ENCODE measurements around the gene WDSUB1.
A peak's percentile ranks its signal among the peaks of the same experiment; 100 is the strongest.

- TF ChIP-seq POLR2AphosphoS5 (IDR thresholded peaks at IDR 0.05; ENCODE audit: low read depth), result peak; percentile 84
- TF ChIP-seq CTCF (IDR thresholded peaks at IDR 0.05; ENCODE audit: insufficient read depth, low read length), result peak; percentile 1
- peak; percentile 20 for TF ChIP-seq REST (IDR thresholded peaks at IDR 0.05; ENCODE audit: insufficient replicate concordance, low read depth)
- no peak for TF ChIP-seq GABPA (IDR thresholded peaks at IDR 0.05; ENCODE audit: low read depth)
Observed at GRCh38 chr2:159290289-159290907, 3.9 kb upstream of the WDSUB1 start.
